NCI-H345 treated with DMSO at 0.1 percent for 48 hours (cell line): ENCODE results near the gene ALOX15B.

Experiments
- DNase-seq: peaks from one replicate; lab custom pipeline; 2025; ENCODE audit not compliant: unreplicated experiment; lab: John Stamatoyannopoulos, UW

The ALOX15B gene

DNA sequence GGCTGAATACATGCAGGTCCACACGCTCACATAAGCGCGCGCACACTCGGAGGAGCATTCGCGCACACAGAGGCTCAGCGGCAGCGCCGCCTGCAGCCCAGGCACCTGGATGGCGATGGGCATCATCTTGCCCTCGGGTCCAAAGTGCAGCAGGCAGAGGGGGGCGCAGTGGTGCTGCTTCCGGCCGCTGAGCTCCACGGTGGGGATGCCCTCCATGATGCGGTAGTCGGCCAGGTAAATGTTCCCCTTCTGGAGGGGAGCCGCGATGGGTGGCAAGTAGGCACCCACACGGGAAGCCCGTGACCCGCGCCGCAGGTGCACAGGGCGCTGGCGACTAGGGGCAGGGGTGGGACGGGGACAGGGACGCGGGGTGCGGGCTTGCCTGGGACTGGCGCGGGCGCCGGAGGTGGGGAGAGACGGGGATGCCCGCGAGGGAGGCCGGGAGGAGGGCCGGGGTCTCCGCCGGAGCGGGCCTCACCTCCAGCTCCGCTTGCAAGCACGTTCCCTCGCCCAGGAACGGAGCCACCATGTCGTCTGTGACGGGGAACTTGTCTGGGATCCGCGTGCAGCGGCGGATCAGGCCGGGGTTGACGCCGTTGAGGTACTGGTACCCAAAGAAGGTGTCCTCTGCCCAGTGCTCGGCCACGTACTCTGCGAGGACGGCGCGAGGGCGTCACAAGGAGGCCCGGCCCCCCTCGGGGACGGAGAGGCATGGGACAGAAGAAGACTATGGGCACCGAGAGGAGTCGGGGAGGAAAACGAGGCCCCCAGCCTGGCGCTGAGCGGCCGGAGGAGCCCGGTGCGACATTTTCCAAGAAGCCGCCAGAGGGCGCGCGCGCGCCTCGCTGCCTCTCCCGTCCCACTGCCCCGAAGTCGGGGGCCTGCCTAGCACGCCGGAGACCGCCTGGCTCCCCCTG, 40.7 kb downstream of the ALOX15B start:
- peak; percentile 54 for DNase-seq

DNA sequence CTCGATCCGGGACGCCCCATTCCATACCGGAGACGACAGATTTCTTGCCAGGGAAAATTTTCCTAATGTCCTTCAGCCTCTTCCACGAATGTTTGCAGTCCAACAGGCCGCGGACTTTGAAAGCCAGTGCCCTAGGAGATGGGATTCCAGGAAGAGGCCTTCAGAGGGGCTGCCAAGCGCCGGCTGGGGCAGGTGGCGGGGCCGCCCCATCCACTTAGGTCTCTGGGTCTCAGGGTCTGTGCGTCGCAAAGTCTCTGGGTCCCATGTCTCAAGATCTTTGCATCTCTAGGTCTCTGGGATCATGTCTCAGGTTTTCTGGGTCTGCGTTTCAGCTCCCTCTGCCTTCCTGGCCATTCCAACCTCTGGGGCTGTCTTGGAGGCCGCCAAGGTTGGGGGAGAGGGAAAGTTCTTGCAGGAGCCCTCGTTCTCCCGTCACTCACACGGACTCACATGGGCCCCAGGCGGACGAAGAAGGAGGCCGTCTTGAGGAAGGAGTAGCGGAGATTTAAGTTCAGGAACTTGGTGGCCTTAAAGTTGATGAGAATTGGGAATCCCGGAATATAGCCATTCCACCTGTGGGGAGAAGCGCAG, 41.4 kb downstream of the ALOX15B start:
- DNase-seq: no peak

DNA sequence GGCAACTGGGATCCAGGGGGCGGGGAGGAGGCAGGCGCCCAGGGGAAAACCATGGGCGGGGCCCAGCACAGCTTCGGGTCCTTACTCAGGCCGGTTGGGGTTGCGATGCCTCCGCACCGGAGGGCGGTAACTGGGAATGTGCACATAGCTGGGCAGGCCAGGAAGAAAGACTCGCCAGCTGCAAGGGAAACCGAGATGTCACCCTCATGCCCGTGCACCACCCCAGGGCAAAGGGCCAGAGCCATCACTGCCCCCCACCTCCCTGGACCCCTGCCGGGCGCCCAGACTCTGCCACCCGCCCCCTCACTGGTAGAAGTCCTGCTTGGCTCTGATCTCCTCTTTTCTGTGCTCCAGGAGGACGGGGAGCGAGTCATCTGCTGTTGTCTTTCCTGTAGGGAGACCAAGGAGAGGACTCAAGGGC, 42.0 kb downstream of the ALOX15B start:
- no peak for DNase-seq

DNA sequence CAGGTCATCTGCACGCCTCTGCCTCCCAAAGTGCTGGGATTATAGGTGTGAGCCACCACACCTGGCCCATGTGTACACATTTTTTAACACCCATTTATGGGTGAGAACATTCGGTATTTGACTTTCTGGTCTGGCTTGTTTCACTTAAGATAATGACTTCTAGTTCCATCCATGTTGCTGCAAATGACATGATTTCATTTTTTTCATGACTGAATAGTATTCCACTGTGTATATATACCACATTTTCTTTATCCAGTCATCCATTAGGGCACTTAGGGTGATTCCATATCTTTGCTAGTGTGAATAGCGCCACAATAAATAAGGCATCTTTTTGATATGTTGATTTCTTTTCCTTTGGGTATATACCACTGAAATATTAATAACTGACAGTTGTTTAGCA, 43.0 kb downstream of the ALOX15B start:
- DNase-seq: no peak

DNA sequence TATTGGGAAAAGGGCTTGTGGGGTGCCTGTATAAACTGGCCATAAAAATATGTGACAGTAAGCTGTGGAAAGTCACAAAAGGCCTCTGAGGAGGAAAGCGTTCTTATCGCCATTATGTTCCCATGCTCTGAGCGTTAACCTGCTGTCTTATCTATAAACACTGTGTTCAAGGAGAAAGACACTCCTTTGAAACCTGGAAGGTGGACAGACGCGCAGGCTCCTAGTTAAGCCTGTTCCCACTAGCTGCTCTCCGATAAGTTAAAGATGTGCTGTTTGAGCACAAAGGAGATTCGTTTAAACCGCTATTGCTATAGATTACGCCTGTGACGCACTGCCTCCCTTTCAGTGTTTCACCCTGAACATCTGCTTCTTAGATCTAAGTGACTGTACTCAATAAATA, 43.4 kb downstream of the ALOX15B start:
- no peak for DNase-seq

DNA sequence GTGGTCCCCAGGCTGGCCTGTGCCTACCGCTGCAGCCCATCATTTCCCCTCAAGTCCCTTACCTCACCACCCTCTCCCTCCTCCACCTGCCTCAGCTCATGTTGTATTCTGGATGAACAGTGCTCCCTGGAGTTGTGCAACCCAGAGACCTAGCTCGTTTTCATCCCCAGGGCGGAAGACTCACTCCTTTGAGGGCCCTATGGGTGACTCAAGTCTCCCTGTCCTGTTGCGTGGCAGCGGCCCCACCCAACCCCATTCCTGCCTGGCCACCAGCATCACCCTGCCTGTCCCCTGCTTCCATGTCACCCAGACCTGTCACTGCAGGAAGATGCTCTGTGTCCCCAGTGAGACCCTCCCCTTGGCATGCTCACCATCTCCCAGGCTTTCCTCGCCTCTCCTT, 45.4 kb downstream of the ALOX15B start:
- no peak for DNase-seq

DNA sequence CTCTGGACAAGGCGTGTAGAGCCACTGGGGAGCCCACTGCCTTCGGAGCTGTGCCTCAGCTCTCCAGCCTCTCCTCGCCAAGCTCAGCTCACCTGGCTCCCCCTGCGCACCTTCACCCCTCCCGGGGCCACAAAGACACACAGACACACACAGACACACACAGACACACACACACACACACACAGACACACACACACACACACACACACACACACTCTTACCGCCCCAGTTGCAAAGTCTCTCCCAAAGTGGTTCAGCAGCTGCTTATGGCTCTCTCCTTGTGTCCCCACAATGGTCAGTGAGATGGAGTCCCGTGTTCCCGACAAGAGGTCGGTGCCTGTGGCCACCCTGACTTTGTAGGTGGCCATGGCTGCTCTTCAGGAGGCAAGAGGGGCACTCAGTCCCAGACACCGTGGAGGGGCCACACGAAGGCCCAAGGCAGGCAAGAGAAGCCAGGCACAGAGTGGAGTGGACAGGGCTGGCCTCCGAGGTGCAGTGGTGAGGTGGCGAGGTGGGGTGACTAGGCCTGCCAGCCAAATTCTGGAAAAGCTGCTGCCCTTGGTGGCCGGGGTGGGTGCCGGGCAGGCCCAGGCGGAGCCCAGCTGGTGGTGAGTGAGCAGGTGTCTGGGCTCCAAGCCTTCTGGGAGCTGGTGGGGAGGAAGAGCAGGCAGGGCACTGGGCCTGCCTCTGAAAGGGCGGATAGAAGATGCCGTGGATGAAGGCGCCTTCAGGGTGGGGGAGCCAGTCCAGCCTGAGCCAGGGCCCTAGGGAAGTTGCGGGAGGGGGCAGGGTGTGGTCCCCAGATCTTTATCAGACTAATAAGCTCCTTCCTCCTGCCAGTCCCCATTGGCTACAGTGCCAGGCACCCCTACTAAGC, 48.5 kb downstream of the ALOX15B start, which contains the start of gene ALOX12B:
Gene ALOX12B, minus strand, starts transcription at position 642 of the 877 bp plus-strand sequence. Its CDS starts 274 bp downstream, at position 368.
- DNase-seq: no peak

DNA sequence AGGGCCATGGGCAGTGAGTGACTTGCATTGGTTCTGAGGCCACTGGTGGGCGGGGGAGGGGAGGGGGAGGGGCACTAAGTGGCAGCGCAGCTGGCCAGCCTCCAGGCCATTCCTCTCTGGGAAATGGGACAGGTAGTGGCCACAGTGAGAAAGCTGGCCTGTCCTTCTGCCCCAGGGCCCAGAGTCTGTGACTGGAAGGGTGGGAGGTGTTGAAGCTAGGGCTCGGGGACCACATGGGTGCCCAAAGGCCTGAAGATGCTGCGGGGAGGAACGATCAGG, 49.0 kb downstream of the ALOX15B start:
- DNase-seq: no peak

DNA sequence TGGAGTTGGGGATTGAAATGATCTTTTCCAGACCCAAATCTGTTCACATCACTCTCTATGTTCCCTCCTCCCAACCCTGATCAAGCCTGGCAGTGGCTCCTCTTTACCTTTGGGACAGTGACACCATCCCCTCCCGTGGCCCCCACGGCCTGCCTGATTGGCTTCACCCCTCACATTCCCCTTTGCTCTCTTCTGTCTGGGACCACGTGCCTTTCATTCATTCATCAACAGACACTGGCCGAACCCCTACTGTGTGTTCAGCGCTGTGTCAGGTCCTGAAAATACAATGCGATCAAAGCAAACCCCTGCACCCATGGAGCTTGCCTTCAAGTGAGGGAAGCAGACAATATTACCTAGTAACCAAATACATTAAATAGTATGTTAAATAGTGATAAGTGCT, 50.9 kb downstream of the ALOX15B start:
- DNase-seq: no peak

DNA sequence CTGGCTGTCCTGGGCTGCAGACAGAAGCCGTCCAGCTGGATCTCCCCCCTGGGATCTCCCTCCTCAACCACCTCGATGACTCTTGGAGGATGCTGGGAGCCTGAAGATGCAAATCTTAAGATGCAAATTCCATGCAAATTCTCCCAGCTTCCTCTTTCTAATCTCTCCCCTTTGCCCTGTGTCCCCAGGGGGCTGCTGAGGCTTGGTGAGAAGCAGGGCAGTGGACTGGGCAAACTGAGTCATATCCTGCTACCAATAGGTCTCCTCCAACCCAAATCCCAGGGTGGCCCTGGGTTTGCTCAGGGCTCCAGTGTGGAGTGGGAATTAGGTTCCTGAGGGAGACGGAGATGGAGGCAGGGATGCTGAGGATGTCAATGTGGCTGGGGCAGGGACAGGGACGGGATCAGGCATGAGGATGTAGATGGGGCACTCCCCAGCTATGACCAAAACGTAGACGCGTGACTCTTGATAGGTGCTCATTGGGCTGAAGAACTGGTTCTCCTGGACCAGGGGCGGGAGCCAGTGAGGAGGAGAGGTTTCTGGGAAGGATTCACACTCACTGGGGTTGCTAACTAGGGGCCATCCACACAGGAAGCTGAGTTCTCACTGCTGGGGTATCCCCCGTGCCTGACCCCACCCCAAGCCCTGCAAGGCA, 52.3 kb downstream of the ALOX15B start:
- DNase-seq: no peak

DNA sequence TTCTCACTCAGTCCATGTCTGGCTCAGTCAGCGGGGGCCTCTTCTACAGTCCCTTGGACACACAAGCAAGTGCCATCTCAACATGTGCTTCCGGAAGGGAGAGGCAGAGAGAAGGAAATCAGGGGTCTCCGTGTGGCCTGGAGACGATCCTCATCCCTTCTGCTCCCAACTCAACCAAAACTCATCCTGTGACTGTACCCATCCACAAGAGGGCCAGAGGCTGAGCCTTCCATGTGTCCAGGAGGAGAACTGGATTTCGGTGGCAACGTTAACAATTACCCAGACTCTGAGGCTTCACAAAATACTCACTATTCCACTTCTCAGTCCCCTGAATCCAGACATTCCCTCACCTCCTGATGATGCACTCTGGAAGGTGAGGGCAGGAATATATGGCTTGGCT, 56.5 kb downstream of the ALOX15B start:
- DNase-seq: no peak

DNA sequence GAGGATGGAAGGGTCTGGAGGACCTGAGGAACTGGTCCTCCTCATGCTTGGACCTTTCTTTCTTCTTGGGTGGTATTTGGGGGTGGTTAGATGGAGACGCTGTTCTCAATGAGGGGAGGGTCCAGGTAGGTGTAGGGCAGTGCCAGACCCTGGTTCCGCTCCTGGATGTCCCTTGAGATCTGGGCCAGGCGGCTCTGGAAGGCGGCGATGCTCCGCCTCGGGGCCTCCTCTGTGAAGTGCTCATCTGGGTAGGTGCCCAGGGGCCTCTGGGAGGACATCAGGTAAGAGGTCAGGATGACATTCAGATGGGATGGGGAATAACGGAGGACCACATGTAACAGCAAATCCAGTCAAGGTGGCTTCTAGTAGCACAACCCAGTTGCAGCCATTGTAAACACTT, 57.7 kb downstream of the ALOX15B start:
- DNase-seq: no peak
